Activated CD4-positive, alpha-beta T cell treated with anti-CD3 and anti-CD28 coated beads, Interleukin-2, amount 50 U/mL, for 48 hours (primary cell): ENCODE data around the gene TIGD7.
A peak's percentile ranks its signal among the peaks of the same experiment; 100 is the strongest.

Source experiments
- DNase-seq, 2 experiments: peaks; one replicate each; pipeline ENCODE4 v3.0.0-alpha.2; 2020

TIGD7 gene

GRCh38 chr16:3305109-3306068 lies at the start of gene TIGD7, which contains the start of gene ZNF75A:
TIGD7 (minus strand) TSS chr16:3305430; CDS start chr16:3300614, 4,816 bp downstream.
ZNF75A (plus strand) TSS chr16:3305497; CDS start chr16:3308429, 2,932 bp downstream.
- peak; percentile 80 to 84 for DNase-seq

- no peak for DNase-seq
These were observed 43.9 kb upstream of the TIGD7 start for GRCh38 chr16:3349175-3349574.

GRCh38 chr16:3348547-3349167 lies 43.4 kb upstream of the TIGD7 start:
- no peak for DNase-seq

GRCh38 chr16:3347586-3347985 lies 42.4 kb upstream of the TIGD7 start:
- no peak for DNase-seq

GRCh38 chr16:3346041-3346440 lies 40.8 kb upstream of the TIGD7 start:
- DNase-seq, result no peak

GRCh38 chr16:3328643-3329042 lies 23.4 kb upstream of the TIGD7 start:
- no peak for DNase-seq

- DNase-seq, result no peak
These were observed 22.9 kb upstream of the TIGD7 start for GRCh38 chr16:3328104-3328503.

GRCh38 chr16:3327514-3327913 lies 22.3 kb upstream of the TIGD7 start:
- DNase-seq, result no peak

- DNase-seq, result no peak
These were observed 16.6 kb upstream of the TIGD7 start for GRCh38 chr16:3321816-3322215.

GRCh38 chr16:3317315-3317999 lies 12.2 kb upstream of the TIGD7 start:
- DNase-seq, result no peak

GRCh38 chr16:3311496-3311895 lies 6.3 kb upstream of the TIGD7 start:
- DNase-seq, result no peak

GRCh38 chr16:3306078-3306477 lies 848 bp upstream of the TIGD7 start:
- DNase-seq, result no peak

- no peak for DNase-seq
These were observed 860 bp downstream of the TIGD7 start for GRCh38 chr16:3304370-3304769.

- DNase-seq, result no peak
These were observed 9.4 kb downstream of the TIGD7 start for GRCh38 chr16:3295783-3296182.

GRCh38 chr16:3295209-3295608 lies 10.0 kb downstream of the TIGD7 start:
- no peak for DNase-seq

- no peak for DNase-seq
These were observed 12.6 kb downstream of the TIGD7 start for GRCh38 chr16:3292604-3293003.

- DNase-seq, result no peak
These were observed 15.1 kb downstream of the TIGD7 start for GRCh38 chr16:3289998-3290673.

- DNase-seq, result no peak
These were observed 20.1 kb downstream of the TIGD7 start for GRCh38 chr16:3285131-3285530.

GRCh38 chr16:3283543-3284447 lies 21.4 kb downstream of the TIGD7 start:
- no peak for DNase-seq

GRCh38 chr16:3282730-3283542 lies 22.3 kb downstream of the TIGD7 start, which contains the start of gene ZNF263:
ZNF263 (plus strand) TSS chr16:3283491; CDS start chr16:3283819, 328 bp downstream.
- DNase-seq, result peak; percentile 92 to 95
